Urinary bladder (tissue), 4 donors: ENCODE measurements around the gene CD200R1. TPM values are rescaled to one million over a fixed set of nuclear protein-coding genes. Genes with fewer than 3 reads are reported as not detected.

ENCODE experiments used
- DNase-seq: peaks from one replicate; pipeline ENCODE4 v3.0.0-alpha.2; 2015; ENCODE audit errors: extremely low spot score
- H3K27ac ChIP-seq: one replicate; pipeline ENCODE4 v1.5.1; 2013; ENCODE audit warnings: low read depth, mild to moderate bottlenecking, moderate library complexity
- H3K36me3 ChIP-seq: one replicate; pipeline ENCODE4 v1.6.1; 2013; ENCODE audit warnings: mild to moderate bottlenecking, moderate library complexity; ENCODE audit not compliant: insufficient read depth
- H3K4me1 ChIP-seq: one replicate; pipeline ENCODE4 v1.6.1; 2013; ENCODE audit warnings: mild to moderate bottlenecking, moderate library complexity; ENCODE audit not compliant: insufficient read depth
- H3K4me3 ChIP-seq: one replicate; pipeline ENCODE4 v1.5.1; 2013; ENCODE audit warnings: low read depth, low read length
- WGBS: extraction: QIAGEN DNeasy Blood & Tissue Kit; methylation state at CpG from one replicate; pipeline ENCODE4 v1.1.7; 2013; 5-methylcytosine and 5-hydroxymethylcytosine counted together
- polyA plus RNA-seq: library from polyadenylated mRNA; stranded (reverse); fragments of 200-250 nt; gene quantifications from one replicate; pipeline ENCODE4 v1.2.3, GENCODE V29; 2013
- total RNA-seq: library from RNA; depleted of rRNA; stranded (reverse); fragments of >200 nt; gene quantifications from one replicate; pipeline ENCODE4 v1.2.3, GENCODE V29; 2014
- donor health status: healthy with polysubstance abuse.
- donor health status: healthy.

Gene CD200R1, protein sequence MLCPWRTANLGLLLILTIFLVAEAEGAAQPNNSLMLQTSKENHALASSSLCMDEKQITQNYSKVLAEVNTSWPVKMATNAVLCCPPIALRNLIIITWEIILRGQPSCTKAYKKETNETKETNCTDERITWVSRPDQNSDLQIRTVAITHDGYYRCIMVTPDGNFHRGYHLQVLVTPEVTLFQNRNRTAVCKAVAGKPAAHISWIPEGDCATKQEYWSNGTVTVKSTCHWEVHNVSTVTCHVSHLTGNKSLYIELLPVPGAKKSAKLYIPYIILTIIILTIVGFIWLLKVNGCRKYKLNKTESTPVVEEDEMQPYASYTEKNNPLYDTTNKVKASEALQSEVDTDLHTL
- 7.5 TPM for total RNA-seq
- 1.1 TPM for polyA plus RNA-seq

DNA sequence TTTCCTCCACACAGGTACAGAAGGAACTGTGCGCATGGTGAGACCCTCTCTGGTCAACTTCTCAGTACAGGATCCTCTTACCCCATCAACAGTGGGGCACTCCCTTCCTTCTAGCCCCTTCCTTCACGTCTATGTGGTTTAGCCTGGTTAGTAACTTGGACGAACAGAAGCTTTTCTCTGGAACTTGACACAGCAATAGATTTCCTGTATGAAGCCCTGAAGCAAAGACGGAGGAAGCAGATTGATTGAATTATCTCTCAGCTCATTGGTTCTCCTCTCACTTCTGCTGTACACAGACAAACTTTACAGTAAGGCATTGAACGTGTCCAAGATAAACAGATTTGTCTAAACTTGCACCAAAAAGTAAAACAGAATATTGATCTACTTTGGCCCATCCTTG, at the start of gene CD200R1:
Gene CD200R1 (minus strand): TSS at position 210 of the 400 bp plus-strand sequence. CDS start 246 bp downstream, outside the sequence.
- no peak within 1 kb of the TSS for H3K27ac ChIP-seq
- WGBS, result 51% methylated on average over 5 of the region's 5 CpGs
- H3K4me3 ChIP-seq, result no peak within 1 kb of the TSS
- no peak for DNase-seq
- H3K36me3 ChIP-seq, result no peaks in the 10 kb centered on the region
- H3K4me1 ChIP-seq, result no peaks in the 10 kb centered on the region

DNA sequence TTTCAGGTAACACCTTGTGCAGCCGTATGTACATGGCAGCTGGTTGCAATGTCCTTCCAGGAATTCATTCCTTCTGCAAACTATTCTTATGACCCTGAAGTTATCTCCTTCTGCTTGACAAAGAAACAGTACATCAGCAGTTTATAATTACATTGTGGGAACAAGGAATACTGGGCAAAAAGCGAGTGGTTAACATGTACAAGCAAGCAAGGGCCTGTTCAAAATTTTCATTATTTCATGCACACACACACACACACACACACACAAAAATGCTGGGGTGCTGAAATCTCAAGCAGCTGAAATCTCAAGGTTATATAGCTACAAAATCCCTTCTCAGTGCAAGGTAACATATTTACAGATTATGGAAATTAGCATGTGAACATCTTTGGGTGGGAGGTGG, 46.6 kb upstream of the CD200R1 start:
- DNase-seq, result no peak
- 67% methylated on average over 2 of the region's 2 CpGs for WGBS
- Histone ChIP-seq H3K4me1 (peaks cover 2% of the 10 kb centered on the region), H3K27ac (no peak overlapping the region), H3K4me3 (no peak overlapping the region), H3K36me3 (peaks cover 2% of the 10 kb centered on the region)

DNA sequence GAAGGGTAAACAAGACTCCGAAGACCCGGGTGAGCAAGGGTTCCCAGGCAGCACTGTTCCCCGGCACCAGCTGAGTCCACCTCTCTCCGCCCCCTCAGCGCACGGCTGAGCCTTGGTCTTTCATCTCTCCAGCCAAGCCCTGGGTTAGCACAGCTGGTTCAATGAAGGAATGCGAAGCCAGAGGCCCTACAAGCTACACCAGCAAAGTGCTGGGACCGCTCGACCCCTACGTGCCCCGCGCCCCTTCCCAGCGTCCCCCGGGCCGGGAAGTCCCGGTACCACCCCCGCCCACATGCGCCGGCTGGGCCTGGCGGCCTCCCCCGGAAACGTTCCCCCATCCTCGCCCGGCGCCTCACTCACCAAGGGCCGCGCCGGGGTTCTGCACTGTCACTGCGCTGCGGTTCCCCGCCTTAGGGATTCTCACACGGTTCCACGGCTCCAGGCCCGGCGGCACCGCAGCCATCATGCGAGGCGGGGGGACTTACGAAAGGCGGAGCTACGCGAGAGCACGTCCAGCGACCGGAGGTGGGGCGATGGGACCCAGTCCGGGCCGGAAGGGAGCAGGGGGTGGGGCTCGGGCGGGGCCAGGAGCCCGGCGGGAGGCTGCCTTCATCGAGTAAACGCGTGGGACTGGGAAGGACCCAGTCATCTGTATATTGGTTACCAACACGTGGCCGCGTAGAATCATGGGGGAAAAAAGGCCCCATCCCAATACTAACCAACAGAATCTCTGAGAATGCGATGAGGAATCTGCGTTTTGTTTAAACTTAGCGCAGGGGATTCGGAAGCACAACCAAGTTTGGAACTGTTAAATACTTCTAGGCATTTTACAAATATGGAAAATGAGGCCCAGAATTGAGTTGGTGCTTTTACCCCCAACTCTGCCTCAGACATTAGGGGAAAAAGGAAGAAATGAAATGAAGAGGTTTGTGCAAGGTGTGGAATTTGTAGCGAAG, 44.6 kb upstream of the CD200R1 start:
- 3% methylated on average over 63 of the region's 63 CpGs for WGBS
- peak overlapping the region; percentile 91 for H3K27ac ChIP-seq
- DNase-seq, result peak; percentile 84
- H3K4me1 ChIP-seq, result peaks cover 2% of the 10 kb centered on the region
- peaks cover 6% of the 10 kb centered on the region for H3K36me3 ChIP-seq
- peak overlapping the region; percentile 89 for H3K4me3 ChIP-seq

DNA sequence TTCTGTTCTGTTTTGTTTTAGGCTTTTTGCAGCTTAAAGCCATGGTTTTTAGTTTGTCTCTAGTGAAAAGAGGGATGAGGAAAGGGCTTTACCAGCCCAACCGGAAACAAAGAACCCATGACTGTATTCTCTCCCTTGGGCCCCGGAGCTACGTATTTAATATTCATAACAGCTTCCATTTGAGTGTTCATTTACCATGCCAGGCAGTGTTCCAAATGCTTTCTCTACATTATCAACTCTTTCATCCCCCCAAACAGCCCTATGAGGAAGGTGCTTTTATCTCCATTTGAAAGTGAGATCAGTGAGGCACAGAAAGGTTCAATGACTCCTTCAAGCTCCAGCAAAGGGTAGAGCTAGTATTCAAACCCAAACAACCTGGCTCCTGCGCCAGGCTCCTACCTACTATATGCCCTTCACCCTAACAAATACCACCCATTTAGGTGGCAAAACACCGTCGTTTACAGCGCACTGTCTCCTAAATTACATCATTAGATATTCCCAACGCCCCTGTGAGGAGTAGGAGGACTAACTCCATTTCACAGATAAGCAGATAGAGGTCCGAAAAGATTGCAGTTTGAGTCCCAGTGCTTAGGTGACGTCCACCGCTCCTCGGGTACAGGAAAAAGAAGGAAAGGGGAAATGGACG, 43.8 kb upstream of the CD200R1 start:
- no peak for DNase-seq
- peak overlapping the region; percentile 89 for H3K4me3 ChIP-seq
- WGBS, result 4% methylated on average over 13 of the region's 13 CpGs

DNA sequence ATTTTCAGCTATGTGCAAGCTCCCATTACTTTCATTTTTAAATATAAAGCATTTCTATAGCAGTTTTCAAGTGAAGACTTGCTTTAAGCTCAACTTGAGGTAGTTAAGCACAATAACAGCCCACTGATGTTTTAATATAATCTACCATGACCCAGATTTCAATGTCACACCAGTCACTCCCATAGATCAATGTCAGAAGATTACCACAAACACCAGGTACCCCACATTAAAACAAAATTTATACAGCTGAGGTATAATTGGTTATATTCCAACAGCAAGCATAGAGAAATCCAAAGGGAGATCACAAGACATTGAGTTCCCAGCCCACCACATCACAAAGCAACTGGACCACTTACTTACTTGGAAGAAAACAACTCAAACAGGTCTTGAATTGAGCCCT, 38.7 kb upstream of the CD200R1 start:
- Histone ChIP-seq H3K36me3 (peaks cover 11% of the 10 kb centered on the region), H3K4me1 (no peaks in the 10 kb centered on the region), H3K27ac (no peak overlapping the region), H3K4me3 (no peak overlapping the region)
- no peak for DNase-seq

More for the DNA sequence above, 43.8 kb upstream of the CD200R1 start:
- peaks cover 2% of the 10 kb centered on the region for H3K4me1 ChIP-seq
- H3K27ac ChIP-seq, result peak overlapping the region; percentile 91
- H3K36me3 ChIP-seq, result peaks cover 6% of the 10 kb centered on the region

DNA sequence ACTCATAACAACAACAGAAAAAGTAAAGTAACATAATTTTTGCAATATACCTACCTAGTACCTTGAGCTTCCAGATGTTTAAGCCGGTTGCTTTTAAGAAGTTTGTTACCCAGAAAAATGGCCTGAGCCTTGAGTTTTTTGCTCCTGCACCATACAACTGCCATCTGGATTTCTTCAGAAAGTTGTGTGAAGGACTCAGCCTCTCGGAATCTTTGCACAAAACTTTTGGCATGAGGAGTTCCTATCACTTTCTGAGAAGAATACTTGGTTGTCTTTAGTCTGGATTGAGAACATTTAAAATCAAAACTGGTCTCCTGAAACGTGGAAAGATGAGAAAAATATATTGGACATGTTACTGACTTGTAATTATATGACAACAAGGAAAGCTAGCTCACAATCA, 33.2 kb upstream of the CD200R1 start:
- Histone ChIP-seq H3K27ac (no peak overlapping the region), H3K4me1 (no peaks in the 10 kb centered on the region), H3K4me3 (no peak overlapping the region), H3K36me3 (peaks cover 6% of the 10 kb centered on the region)
- no peak for DNase-seq
- 61% methylated on average over 3 of the region's 3 CpGs for WGBS

DNA sequence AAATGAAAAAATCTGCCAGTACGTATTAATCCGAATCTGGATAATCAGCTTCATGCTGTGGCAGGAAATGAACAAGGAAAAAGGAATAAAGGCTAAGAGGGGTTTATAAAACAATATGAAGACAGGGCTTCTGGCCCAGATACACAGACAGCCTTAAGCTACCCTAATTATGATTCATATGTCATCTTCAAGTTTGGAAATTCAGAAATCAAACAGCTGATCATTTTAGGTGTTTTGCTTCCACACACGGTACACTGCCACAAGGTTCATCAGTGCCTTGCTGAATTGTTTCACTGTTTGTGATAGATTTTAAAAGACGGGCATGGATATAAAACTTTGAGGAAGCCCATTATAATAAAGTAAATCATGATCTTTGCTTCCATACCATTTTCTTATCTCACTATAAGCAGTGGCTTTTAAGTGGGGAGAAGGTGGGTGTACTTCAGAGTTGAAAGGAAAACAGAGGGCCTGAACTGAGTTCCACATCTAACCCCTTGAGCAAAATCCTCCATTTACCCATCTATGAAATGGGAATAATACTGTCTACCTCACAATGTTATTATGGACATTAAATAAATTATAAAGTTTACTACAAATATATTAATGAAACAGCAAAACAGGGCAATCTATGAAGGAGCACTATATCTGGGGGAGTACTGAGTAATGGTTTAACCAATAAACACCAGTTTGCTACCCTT, 31.6 kb upstream of the CD200R1 start:
- 90% methylated on average over 4 of the region's 4 CpGs for whole genome bisulfite sequencing
- peaks cover 4% of the 10 kb centered on the region for H3K36me3 ChIP-seq
- DNase-seq, result no peak
- no peak overlapping the region for H3K4me3 ChIP-seq
- no peak overlapping the region for H3K27ac ChIP-seq
- no peaks in the 10 kb centered on the region for H3K4me1 ChIP-seq

DNA sequence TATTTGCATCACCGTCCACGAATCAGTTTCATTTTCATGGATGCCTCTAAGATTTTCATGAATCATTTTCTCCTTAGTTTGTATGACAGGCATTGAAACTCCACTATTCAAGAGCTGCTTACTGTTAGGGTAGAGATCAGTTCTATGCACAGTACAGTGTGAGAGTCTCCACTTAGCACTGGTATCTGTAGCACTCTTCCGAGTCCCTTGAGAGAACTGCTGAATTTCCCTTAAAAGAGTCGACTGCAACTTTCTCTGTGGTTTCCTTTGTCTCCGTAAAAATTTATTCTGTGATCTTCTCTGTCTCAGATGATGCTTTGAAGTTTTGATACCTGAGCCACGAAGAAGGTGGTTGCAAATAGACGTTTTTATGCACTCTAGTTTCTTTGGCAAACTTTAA, 30.7 kb upstream of the CD200R1 start:
- 84% methylated on average over 7 of the region's 7 CpGs for WGBS
- H3K36me3 ChIP-seq, result peaks cover 4% of the 10 kb centered on the region
- no peak for DNase-seq

DNA sequence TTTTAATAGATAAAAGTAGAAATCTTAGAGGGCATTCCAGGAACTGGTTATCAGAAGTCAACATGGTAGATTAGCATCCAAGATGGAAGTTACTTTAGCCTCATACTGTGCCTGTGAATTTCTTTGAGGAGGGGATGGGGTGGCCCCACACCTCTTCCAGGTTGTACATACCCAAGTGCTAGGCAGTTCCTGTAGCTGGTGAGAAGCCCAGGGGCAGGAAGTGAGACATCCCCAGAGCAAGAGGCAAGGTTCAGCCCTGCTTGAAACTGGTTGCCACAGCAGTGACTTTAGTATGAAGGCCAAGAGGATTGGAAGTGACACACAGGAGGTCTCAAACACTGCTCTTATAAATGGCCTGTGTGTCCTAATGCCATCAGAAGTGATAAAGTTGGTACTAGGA, 27.8 kb upstream of the CD200R1 start:
- peaks cover 1% of the 10 kb centered on the region for H3K36me3 ChIP-seq
- no peak overlapping the region for H3K27ac ChIP-seq
- no peak overlapping the region for H3K4me3 ChIP-seq
- no peak for DNase-seq
- H3K4me1 ChIP-seq, result no peaks in the 10 kb centered on the region

More for the DNA sequence above, 30.7 kb upstream of the CD200R1 start:
- Histone ChIP-seq H3K4me1 (no peaks in the 10 kb centered on the region), H3K4me3 (no peak overlapping the region), H3K27ac (no peak overlapping the region)

DNA sequence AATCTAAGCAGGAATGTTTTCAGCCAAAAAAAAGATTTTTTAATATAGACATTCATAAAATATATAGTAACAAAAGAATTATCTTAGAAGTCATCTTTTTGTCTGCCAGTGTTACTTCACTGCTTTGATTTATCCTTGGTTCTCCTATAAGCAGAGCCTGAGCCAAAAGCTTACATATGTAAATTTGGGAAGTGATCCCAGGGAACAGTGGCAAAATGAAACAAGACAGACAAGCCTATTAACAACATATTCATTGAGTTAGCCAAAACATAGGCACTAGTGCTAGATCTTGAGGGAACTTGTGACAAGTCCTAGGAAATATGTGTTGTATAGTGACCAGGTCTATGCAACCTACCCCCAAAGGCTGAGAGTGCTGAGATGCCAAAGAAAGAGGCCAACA, 27.1 kb upstream of the CD200R1 start:
- no peak for DNase-seq
- H3K36me3 ChIP-seq, result peaks cover 1% of the 10 kb centered on the region
- H3K4me1 ChIP-seq, result no peaks in the 10 kb centered on the region
- no peak overlapping the region for H3K4me3 ChIP-seq
- no peak overlapping the region for H3K27ac ChIP-seq

DNA sequence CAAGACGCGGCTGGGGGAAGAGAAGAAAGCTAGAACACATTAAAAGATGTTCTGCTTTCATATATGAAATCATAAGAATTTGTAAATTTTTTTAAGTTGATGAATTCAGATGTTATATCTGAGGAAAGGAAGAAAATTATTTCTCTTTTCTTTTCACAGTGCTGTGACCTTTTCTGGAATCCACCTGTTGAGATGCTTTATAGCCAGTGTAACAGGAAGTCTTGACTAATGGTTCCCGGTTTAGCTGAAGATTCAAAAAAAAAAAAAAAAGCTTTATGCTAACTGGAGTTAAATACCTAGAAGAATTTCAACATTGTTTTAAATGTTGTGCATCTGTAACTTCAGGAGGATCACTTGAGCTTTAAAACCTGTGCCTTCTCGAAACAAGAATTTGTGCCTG, 25.8 kb upstream of the CD200R1 start:
- Histone ChIP-seq H3K27ac (no peak overlapping the region), H3K4me3 (no peak overlapping the region), H3K36me3 (peaks cover 2% of the 10 kb centered on the region), H3K4me1 (no peaks in the 10 kb centered on the region)
- WGBS, result 81% methylated on average over 4 of the region's 4 CpGs
- no peak for DNase-seq

DNA sequence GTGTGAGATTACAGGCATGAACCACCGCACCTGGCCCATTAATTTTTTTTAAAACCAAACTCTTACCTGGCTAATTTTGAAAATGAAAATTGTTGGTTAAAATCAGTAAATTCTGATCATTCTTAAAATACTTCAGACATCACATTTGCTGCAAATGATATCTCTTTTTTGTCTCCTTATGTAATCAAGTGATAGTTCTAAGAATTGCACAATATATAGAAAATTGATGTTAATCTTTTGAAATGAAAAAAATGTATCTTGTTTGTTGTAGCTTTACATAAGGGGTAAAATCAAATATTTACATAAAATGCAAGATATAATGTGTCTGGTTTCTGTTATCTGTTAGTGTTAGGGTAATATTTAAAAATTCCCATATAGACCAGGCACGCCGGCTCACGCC, 20.9 kb upstream of the CD200R1 start:
- 85% methylated on average over 4 of the region's 4 CpGs for WGBS
- peaks cover 2% of the 10 kb centered on the region for H3K36me3 ChIP-seq
- no peaks in the 10 kb centered on the region for H3K4me1 ChIP-seq
- H3K4me3 ChIP-seq, result no peak overlapping the region
- no peak overlapping the region for H3K27ac ChIP-seq
- DNase-seq, result no peak
